COR-L47 (cell line): ENCODE results near the gene PRR16.
"Not testable (repeated sequence)": the region's sequence is repeated elsewhere in the genome, so short reads cannot be mapped to it uniquely, and the experiment has no call there.

Source experiments
- DNase-seq: peaks from one replicate; lab custom pipeline; 2025; lab: John Stamatoyannopoulos, UW

The PRR16 gene

DNA sequence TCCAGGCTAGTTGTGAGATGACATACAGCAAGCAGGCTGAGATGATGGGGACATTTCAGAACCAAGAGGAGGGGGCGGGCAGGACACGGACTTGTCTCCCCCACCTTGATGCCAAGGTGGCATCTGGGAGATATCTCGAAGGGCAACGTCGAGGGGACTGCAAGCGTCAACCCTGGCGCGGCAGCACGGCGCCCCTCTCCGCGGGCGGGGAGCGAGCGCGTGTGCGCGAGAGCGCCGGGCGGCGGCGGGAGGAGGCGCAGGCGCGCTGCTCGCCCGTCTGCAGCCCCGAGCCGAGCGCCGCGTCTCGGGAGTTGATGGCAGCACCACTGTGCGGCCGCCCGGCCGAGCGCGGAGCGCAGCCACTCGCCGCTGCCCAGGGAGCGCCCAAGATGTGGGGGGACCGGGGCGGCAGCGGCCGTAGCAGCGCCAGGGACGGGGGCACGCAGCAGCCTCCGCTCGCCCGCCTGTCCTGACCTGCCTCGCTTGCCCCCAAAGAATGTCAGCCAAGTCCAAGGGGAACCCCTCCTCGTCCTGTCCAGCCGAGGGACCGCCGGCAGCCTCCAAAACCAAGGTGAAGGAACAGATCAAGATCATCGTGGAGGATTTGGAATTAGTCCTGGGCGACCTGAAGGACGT is at the start of gene PRR16:
Gene PRR16 (plus strand): TSS at position 310 of the 636 bp plus-strand sequence.
- peak; percentile 76 for DNase-seq

DNA sequence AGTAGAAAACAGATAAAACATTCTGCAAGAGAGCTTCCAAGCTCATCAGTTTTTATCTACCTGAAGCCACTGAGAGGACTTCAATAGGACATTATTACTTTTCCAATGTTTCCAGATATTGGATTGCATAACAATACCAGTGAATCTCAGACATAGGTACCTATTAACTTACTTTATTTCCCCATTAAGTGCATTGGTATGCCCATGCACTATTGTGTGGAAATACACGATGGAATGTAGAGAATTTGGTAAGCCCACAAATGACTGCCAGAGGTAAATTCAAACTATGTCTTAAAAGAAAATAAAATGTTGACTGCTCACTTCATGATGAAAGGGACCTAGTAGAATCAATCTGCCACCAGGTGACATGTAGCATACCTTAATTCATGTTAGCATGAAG is 48.1 kb upstream of the PRR16 start:
- DNase-seq = no peak

DNA sequence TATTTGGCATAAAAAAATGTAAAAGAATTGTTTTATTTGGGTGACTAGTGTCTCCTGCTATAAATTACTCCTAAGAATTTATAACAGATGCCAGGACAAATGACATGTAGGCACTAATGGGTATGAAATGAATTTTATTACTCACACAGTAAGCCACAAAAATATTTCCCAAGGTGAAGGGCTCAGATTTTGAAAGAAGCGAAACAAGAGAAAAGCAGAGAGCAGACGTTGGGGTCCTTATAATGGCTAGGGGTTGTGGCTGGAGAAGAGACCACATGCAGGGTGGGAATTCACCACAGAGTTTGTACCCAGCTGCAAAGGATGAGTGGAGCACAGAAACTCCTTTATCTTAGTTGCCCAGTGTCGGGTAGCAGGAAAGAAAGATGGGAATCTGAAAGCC is 45.0 kb upstream of the PRR16 start:
- DNase-seq = no peak

GRCh38 chr5:120426633-120427275 is 37.3 kb upstream of the PRR16 start:
- DNase-seq = not testable (repeated sequence)

DNA sequence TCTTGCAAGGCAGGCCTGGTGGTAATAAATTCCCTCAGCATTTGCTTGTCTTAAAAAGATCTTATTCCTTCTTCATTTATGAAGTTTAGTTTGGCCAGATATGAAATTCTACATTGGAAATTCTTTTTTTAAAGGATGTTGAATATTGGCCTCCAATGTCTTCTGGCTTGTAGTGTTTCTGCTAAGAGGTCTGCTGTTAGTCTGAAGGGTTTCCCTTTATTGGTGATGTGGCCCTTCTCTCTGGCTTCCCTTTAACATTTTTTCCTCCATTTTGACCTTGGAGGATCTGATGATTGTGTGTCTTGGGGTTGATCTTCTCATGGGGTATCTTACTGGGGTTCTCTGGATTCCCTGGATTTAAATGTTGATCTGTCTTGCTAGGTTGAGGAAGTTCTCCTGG is 33.5 kb upstream of the PRR16 start:
- DNase-seq = no peak

DNA sequence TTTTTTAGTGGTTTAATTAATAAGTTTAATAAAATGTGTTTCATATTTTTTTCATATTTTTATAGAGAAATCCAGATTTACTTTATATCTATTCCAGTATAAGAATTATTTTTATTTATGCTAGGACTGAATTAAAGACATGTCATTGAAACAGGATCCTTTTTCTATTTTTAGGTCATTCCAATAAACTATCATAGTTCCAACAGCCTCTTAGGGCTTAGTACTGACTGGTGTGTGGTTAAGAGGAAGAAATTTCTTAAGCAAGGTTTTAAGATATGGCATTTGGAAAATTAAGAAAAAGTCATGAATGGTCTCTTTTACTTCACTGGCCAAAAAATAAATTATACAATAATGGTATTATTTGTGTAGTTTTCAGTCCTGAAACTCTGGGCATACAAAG is 31.2 kb upstream of the PRR16 start:
- DNase-seq = no peak

DNA sequence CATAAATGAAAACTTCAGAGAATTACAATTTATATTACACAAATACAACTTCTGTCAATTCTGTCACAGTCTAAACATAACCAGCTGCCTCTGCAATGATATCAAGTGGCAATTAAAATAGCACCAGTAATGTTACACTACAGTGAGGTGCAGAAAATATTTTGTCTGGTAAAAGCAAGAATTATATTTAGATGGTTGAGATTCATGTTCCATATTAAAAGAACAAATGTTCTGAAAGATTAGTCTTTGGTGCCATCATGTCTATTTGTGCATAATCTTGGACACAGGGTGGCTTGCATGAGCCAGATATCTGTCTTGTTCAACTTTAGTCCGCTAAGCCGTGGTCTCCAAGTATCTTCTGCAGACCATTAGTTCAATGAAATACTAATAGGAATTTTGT is 29.0 kb upstream of the PRR16 start:
- DNase-seq = no peak

- no peak for DNase-seq
Observed at GRCh38 chr5:120436996-120437395, 27.1 kb upstream of the PRR16 start.

GRCh38 chr5:120442694-120443093 is 21.4 kb upstream of the PRR16 start:
- no peak for DNase-seq

- no peak for DNase-seq
Observed at GRCh38 chr5:120443607-120444006, 20.5 kb upstream of the PRR16 start.

- DNase-seq = peak; percentile 33
Observed at GRCh38 chr5:120446068-120446492, 18.0 kb upstream of the PRR16 start.

- peak; percentile 8 for DNase-seq
Observed at GRCh38 chr5:120446901-120447300, 17.2 kb upstream of the PRR16 start.

- peak; percentile 3 for DNase-seq
Observed at GRCh38 chr5:120447706-120448239, 16.3 kb upstream of the PRR16 start.

DNA sequence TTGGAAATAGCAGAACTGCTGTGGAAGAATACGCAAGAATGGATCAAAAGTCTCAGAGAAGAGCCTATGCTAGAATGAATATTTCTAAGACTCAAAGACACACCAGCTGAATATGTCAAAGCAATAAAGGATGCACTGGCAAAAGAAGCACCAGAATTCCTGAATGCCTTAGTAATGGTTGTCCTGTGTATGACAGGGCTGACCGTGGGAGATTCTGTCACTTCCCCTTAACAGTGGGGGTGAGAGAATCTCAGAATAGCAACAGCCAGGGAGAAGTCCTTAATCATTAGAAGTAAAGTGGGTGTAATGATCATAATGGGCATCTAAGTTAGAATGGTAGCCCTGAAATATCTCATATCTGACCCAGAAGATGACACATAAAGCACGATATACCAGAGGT is 14.6 kb upstream of the PRR16 start:
- no peak for DNase-seq

GRCh38 chr5:120450910-120451309 is 13.2 kb upstream of the PRR16 start:
- DNase-seq = no peak

DNA sequence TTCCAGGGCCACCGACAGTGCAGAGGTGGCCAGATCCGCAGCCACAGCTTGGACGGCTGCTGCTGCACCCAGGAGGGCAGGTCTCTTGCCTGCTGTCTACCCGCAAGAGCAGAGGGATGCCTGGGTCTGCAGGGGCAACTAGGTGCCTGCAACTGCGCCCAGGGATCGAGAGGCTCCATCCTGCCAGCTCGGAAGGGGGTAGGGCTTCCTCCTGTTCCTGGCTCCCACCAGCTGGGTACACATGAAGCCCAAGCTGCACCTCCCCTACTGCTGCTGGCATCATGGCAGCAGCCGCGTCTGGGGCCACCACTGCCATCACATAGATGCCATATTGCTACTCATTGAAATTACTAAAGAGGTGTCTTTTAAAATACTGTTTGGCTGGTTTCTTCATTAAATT is 12.7 kb upstream of the PRR16 start:
- DNase-seq = no peak

DNA sequence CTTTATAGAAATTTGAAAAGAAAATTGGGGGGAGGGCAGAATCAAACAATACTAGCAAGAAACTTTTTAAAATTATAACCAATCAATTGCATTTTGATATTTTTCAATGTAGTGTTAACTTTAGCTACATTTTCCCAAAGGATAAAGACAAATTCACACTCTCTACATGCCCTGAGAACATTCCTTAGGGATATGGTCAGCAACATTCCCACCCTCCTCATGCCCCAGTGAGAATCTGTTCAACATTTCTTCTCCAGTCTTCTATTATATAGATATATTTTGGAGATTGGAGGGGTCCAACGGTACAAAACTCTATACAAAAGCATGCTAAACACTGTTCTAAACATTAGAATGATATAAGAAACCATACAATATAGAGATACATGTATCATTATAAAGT is 11.6 kb upstream of the PRR16 start:
- no peak for DNase-seq

DNA sequence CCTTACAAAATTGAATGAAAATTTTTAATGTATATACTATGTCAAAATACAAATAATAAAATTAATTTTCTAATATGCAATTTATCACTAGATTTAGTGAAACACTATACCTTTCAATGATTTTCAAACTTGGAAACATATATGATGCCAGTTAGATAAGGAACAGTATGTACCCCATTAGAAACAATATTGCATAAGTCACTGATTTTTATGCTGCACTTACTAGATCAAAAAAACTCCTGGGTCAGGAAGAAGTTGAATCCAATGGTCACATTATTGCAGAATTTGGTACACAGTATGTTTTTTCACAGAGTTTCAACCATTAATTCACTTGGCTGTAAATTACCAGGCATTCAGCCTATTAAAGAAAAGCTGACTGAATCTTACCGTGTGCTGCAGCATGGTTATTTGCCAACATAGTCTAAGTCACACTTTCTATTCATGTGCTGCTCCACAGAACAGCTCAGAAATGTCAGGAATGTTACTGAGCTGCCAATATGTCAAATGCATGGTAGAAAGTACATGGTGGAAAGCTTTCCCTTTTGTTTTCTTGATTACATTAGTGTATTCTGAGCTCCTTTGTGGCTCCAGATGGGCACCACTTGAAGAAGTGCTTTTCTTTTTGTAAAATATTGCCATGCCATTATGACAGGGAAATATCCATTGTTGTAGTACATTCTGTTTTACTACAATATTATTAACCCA is 9.9 kb upstream of the PRR16 start:
- DNase-seq = no peak

- peak; percentile 20 for DNase-seq
Observed at GRCh38 chr5:120456006-120456405, 8.1 kb upstream of the PRR16 start.

DNA sequence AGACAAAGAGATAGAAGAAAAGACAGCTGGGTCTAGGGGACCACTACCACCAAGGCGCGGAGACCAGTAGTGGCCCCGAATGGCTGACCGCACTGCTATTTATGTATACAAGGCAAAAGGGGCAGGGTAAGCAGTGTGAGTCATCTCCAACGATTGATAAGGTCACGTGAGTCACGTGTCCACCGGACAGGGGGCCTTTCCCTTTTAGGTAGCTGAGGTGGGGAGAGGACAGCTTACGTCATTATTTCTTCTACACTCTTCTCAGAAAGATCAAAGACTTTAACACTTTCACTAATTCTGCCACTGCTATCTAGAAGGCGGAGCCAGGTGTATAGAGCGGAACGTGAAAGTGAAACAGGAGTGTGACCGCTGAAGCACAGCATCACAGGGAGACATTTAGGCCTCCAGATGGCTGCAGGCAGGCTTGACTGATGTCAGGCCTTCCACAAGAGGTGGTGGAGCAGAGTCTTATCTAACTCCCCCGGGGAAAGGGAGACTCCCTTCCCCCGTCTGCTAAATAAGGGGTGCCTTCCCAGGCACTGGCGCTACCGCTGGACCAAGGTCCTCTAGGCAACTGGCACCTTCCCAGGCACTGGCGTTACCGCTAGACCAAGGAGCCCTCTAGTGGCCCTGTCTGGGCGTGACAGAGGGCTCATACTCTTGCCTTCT is 6.1 kb upstream of the PRR16 start:
- DNase-seq = peak; percentile 70

DNA sequence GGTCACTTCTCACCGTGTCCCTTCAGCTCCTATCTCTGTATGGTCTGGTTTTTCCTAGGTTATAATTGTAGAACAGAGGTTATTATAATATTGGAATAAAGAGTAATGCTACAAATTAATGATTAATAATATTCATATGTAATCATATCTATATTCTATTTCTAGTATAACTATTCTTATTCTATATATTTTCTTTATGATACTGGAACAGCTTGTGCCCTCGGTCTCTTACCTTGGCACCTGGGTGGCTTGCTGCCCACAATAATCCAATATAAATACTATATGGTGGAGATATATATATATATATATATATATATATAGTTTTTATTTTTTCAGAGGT is 5.6 kb upstream of the PRR16 start:
- not testable (repeated sequence) for DNase-seq

DNA sequence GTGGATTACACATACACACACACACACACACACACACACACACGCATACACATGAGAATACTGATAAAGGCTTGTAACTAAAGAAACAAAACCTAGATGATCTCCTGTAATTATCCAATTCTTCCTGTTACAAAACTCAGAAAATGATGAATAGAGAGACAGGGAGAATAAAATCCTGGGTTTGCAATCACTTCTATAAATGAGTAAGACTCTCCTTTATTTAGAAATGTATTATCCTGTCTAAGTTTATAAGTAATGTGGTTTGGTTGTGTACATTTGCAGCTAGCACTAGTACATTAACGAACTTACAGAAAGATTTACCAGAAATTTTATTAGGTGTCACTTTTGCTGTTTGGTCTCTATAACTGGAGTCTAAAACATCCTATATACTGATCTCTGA is 2.8 kb upstream of the PRR16 start:
- DNase-seq = no peak
